Mucosa of stomach (tissue), 1 donor: ENCODE data around the gene GMDS.

Experiments used
- H3K27me3 ChIP-seq: one replicate; pipeline ENCODE4 v1.7.0; 2013; ENCODE audit warnings: mild to moderate bottlenecking, low read length; ENCODE audit not compliant: control insufficient read depth, insufficient read depth
- H3K36me3 ChIP-seq: one replicate; pipeline ENCODE4 v1.7.0; 2013; ENCODE audit warnings: low read length; ENCODE audit not compliant: control insufficient read depth, insufficient read depth
- H3K4me1 ChIP-seq: one replicate; pipeline ENCODE4 v1.7.0; 2013; ENCODE audit warnings: mild to moderate bottlenecking, low read length; ENCODE audit not compliant: control insufficient read depth, insufficient read depth
- H3K4me3 ChIP-seq: one replicate; pipeline ENCODE4 v1.7.0; 2013; ENCODE audit warnings: low read length
- H3K9ac ChIP-seq: one replicate; pipeline ENCODE4 v1.7.0; 2013; ENCODE audit warnings: mild to moderate bottlenecking, low read length, moderate library complexity
- H3K9me3 ChIP-seq: one replicate; pipeline ENCODE4 v1.7.0; 2013; ENCODE audit warnings: mild to moderate bottlenecking, low read length, moderate library complexity; ENCODE audit not compliant: control insufficient read depth
- donor health status: Pancreatic carcinoma.

GMDS gene

GRCh38 chr6:1595271-1596087, 649.9 kb downstream of the GMDS start:
- Histone ChIP-seq H3K4me3 (no peak overlapping the region), H3K36me3 (no peaks in the 10 kb centered on the region), H3K4me1 (peaks cover 9% of the 10 kb centered on the region), H3K27me3 (peaks cover 75% of the 10 kb centered on the region), H3K9me3 (no peaks in the 10 kb centered on the region), H3K9ac (no peak overlapping the region)

DNA sequence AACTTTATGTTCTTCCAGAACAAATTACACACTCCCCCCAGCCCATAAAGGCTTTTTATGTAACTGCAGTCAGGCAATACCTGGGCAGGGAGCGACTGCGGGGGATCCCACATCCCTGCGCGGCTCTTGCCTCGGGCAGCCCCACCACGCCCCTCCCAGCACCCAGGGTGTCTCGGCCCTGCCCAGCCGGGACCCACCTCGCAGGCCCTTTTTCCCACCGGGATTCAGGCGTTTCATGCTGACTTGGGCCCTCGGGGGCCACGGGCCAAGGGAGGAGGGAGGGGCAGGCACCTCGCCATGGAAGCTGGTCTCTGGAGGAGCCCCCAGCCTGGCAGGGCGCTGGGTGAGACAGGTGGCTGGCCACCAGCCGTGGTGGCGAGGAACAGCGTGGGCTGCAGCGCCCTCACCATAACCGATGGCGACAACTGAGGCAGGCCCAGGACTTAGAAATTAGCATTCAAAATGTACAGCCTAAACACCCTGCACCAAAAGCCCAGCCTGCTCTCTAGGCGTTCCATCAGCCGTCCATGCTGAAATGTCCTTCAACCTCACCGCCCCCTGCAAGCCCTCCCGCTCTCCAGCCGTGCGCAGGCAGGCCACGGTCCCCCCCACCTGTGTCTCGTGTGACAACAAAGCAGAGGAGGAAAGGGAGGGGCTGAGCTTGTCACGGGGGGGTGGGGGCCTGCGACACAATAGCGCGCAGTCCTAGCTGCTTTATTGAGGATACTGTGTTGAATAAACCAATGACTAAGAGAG, 650.8 kb downstream of the GMDS start:
- Histone ChIP-seq H3K36me3 (no peaks in the 10 kb centered on the region), H3K4me1 (peaks cover 9% of the 10 kb centered on the region), H3K9ac (no peak overlapping the region), H3K4me3 (no peak overlapping the region), H3K9me3 (no peaks in the 10 kb centered on the region), H3K27me3 (peaks cover 67% of the 10 kb centered on the region)

DNA sequence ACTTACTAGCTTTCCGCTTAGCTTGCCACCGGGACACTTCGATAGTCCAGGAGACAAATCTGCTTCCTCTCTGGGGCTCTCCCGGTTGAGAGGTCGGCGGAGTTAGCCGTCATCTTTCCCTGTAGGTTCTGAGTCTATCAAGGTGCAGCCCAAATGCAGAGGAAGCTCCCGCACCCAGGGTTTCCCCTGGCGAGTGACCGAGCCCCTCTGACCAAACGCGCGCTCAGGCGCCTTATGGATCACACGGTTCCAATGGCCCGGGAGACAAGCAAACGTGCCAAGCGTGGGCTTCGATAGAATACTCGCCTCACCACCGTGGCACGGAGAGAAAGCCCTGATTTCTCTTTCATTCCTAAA, 651.5 kb downstream of the GMDS start:
- no peaks in the 10 kb centered on the region for H3K9me3 ChIP-seq
- no peak overlapping the region for H3K9ac ChIP-seq
- no peak overlapping the region for H3K4me3 ChIP-seq
- no peaks in the 10 kb centered on the region for H3K36me3 ChIP-seq
- H3K4me1 ChIP-seq, result peaks cover 9% of the 10 kb centered on the region
- H3K27me3 ChIP-seq, result peaks cover 60% of the 10 kb centered on the region

- Histone ChIP-seq H3K4me3 (no peak overlapping the region), H3K9ac (no peak overlapping the region), H3K36me3 (no peaks in the 10 kb centered on the region), H3K4me1 (peaks cover 9% of the 10 kb centered on the region), H3K27me3 (peaks cover 55% of the 10 kb centered on the region), H3K9me3 (no peaks in the 10 kb centered on the region)
Observed at GRCh38 chr6:1593286-1593957, 652.0 kb downstream of the GMDS start.

DNA sequence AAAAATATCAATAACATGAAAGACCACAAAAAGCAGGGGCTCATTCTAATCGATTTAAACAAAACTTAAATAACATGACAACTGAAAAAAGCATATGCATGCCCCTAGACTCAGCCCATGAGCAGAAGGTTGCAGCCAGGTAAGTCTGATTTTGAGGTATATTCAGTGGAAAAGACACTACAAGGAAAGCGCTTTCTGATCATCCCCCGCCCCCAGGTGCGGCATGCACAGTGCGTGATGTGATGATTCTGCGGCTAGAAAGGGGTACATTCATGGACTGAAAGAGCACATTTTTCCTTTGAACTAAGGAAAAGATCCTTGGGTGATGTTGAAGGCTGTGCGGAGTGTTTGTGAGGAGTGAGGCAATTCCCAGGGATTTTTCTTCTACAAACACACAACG, 652.6 kb downstream of the GMDS start:
- Histone ChIP-seq H3K9me3 (no peaks in the 10 kb centered on the region), H3K36me3 (no peaks in the 10 kb centered on the region), H3K4me1 (peaks cover 9% of the 10 kb centered on the region), H3K4me3 (no peak overlapping the region), H3K9ac (no peak overlapping the region), H3K27me3 (peaks cover 49% of the 10 kb centered on the region)

GRCh38 chr6:1591926-1592325, 653.5 kb downstream of the GMDS start:
- Histone ChIP-seq H3K9ac (no peak overlapping the region), H3K36me3 (no peaks in the 10 kb centered on the region), H3K4me3 (no peak overlapping the region), H3K27me3 (peaks cover 40% of the 10 kb centered on the region), H3K9me3 (no peaks in the 10 kb centered on the region), H3K4me1 (peaks cover 9% of the 10 kb centered on the region)

DNA sequence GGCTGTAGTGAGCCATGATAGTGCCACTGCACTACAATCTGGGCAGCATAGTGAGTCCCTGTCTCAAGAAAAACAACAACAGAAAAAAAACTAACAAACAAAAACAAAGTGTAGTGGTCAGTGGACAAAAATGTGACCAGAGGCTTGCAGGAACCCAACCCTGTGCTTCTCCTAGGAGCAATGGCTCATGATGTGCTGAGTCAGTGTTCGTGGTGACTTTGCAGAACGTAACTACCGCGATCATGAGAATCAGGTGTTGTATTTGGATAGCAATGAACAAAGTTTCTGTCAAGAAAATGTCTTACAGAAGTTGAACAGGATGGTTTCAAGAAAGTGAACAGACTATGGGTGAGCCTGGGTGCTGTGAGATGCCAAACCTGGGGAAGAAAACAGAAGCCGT, 654.2 kb downstream of the GMDS start:
- H3K27me3 ChIP-seq, result peaks cover 33% of the 10 kb centered on the region
- H3K4me3 ChIP-seq, result no peak overlapping the region
- no peaks in the 10 kb centered on the region for H3K36me3 ChIP-seq
- peaks cover 6% of the 10 kb centered on the region for H3K4me1 ChIP-seq
- H3K9me3 ChIP-seq, result no peaks in the 10 kb centered on the region
- no peak overlapping the region for H3K9ac ChIP-seq

GRCh38 chr6:1590580-1590979, 654.8 kb downstream of the GMDS start:
- no peaks in the 10 kb centered on the region for H3K4me1 ChIP-seq
- H3K9ac ChIP-seq, result no peak overlapping the region
- peaks cover 27% of the 10 kb centered on the region for H3K27me3 ChIP-seq
- H3K4me3 ChIP-seq, result no peak overlapping the region
- H3K36me3 ChIP-seq, result no peaks in the 10 kb centered on the region
- no peaks in the 10 kb centered on the region for H3K9me3 ChIP-seq

GRCh38 chr6:1589208-1589607, 656.2 kb downstream of the GMDS start:
- H3K36me3 ChIP-seq, result no peaks in the 10 kb centered on the region
- no peaks in the 10 kb centered on the region for H3K9me3 ChIP-seq
- H3K9ac ChIP-seq, result no peak overlapping the region
- H3K4me3 ChIP-seq, result no peak overlapping the region
- peaks cover 13% of the 10 kb centered on the region for H3K27me3 ChIP-seq
- H3K4me1 ChIP-seq, result no peaks in the 10 kb centered on the region

- H3K4me3 ChIP-seq, result no peak overlapping the region
- no peak overlapping the region for H3K9ac ChIP-seq
- H3K27me3 ChIP-seq, result peaks cover 1% of the 10 kb centered on the region
- H3K36me3 ChIP-seq, result no peaks in the 10 kb centered on the region
- no peaks in the 10 kb centered on the region for H3K9me3 ChIP-seq
- H3K4me1 ChIP-seq, result no peaks in the 10 kb centered on the region
Observed at GRCh38 chr6:1587977-1588376, 657.4 kb downstream of the GMDS start.

GRCh38 chr6:1587546-1587945, 657.9 kb downstream of the GMDS start:
- Histone ChIP-seq H3K36me3 (no peaks in the 10 kb centered on the region), H3K4me1 (no peaks in the 10 kb centered on the region), H3K9ac (no peak overlapping the region), H3K27me3 (no peaks in the 10 kb centered on the region), H3K4me3 (no peak overlapping the region), H3K9me3 (no peaks in the 10 kb centered on the region)

DNA sequence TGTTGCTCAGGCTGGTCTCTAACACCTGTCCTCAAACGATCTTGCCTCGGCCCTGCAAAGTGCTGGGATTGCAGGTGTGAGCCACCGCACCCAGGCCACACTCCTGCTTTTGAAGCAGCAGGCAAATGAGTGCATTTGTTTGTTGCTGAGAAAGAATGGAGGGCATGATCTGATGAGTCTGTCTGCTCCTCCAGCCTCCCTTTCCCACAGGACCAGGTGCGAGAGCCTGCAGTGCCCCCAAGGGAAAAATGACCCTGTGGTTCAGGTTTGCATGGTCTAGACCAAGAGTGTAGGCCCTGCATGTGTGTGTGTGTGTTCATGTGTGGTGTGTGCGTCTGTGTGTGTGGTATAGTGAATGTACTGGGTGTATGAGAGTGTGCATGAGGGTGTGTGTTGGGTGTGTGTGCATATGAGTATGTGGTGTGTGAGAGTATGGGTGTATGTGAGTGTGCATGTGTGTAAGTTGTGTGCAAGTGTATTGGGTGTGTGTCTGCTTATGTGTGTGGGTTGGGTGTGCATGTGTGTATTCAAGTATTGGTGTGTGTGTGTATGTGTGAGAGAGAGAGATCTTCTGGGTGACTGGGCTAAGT, 658.4 kb downstream of the GMDS start:
- no peaks in the 10 kb centered on the region for H3K36me3 ChIP-seq
- H3K27me3 ChIP-seq, result no peaks in the 10 kb centered on the region
- no peak overlapping the region for H3K9ac ChIP-seq
- H3K4me3 ChIP-seq, result no peak overlapping the region
- H3K9me3 ChIP-seq, result no peaks in the 10 kb centered on the region
- H3K4me1 ChIP-seq, result no peaks in the 10 kb centered on the region
